Tibial artery (tissue), 4 donors: Measurements from ENCODE around the gene MGA.

Source experiments
- DNase-seq, 2 donors: peaks; one replicate each; pipeline ENCODE4 v3.0.0-alpha.2; 2019
- H3K27ac ChIP-seq, 2 donors: fragments of 200-600 bp; sonication (generic) in 1 of 2; 1 replicate in 1 of 2; 2 replicates in 1 of 2; pipeline ENCODE4 v1.5.1; 2018 to 2019; ENCODE audit warnings: mild to moderate bottlenecking in 1 of 2
- H3K27me3 ChIP-seq, 2 donors: fragments of 200-600 bp; sonication (generic) in 1 of 2; one replicate each; pipeline versions ENCODE4 v1.5.1 to v1.6.0; 2016 to 2019
- H3K36me3 ChIP-seq, 3 donors: fragments of 200-600 bp; sonication (generic) in 2 of 3; one replicate each; pipeline ENCODE4 v1.5.1; 2016 to 2019; ENCODE audit warnings: mild to moderate bottlenecking in 2 of 3
- H3K4me1 ChIP-seq, 4 donors: fragments of 200-600 bp; sonication (generic) in 2 of 4; 1 replicate in 3 of 4; 2 replicates in 1 of 4; pipeline ENCODE4 v1.5.1; 2016 to 2019
- H3K4me3 ChIP-seq, 2 donors: fragments of 200-600 bp; sonication (generic) in 1 of 2; 1 replicate in 1 of 2; 2 replicates in 1 of 2; pipeline ENCODE4 v1.5.1; 2018 to 2019; ENCODE audit warnings: mild to moderate bottlenecking in 2 of 2
- H3K9me3 ChIP-seq, 3 donors: fragments of 200-600 bp; sonication (generic) in 1 of 3; one replicate each; pipeline ENCODE4 v1.5.1; 2016 to 2019
- CTCF ChIP-seq, 2 experiments: fragments of 200-600 bp in 1 of 2; fragments of 450-650 bp in 1 of 2; IDR thresholded peaks; one replicate each; pipeline ENCODE4 v1.5.1; 2017 to 2019; ENCODE audit warnings: antibody characterized with exemption in 2 of 2, mild to moderate bottlenecking in 1 of 2, moderate library complexity in 1 of 2
- intact Hi-C: fragments of 100-400 bp; cut with DNase I; formaldehyde crosslinking; loops from one replicate; pipeline ENCODE4 v1.15.0; 2023; ENCODE audit warnings: low total_unique reads

MGA gene

GRCh38 chr15:41813426-41813825, 153.2 kb downstream of the MGA start:
- no peaks in the 10 kb centered on the region for H3K27me3 ChIP-seq

DNA sequence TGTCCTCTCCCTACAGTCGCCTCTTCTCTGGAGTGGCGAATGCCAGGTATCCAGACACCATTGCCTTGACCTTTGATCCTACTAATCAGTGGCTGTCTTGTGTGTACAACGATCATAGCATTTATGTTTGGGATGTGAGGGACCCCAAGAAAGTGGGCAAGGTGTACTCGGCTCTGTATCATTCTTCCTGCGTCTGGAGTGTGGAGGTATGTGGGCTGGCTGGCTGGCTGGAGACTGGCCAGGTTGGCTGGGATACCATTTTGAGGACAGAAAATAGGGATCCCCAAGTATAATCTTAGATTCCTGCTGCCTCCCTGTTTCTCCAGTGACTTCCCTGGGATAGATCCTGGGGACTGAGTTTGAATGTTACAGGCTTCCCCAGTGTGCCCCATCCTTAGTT, 154.3 kb downstream of the MGA start:
- no peaks in the 10 kb centered on the region for H3K27me3 ChIP-seq
- intact Hi-C loops: loop anchor here (10.0 kb wide), 1 partner anchor 220 kb away; no protein-coding TSS in a partner anchor

More at GRCh38 chr15:41813426-41813825, 153.2 kb downstream of the MGA start:
- Histone ChIP-seq H3K36me3 (peaks cover 24 to 68% (median 55%) of the 10 kb centered on the region in 3 donors), H3K4me1 (no peaks in the 10 kb centered on the region), H3K9me3 (no peaks in the 10 kb centered on the region), H3K27ac (no peak overlapping the region), H3K4me3 (no peak overlapping the region)
- no peak for DNase-seq
- intact Hi-C loops: loop anchor here (10.0 kb wide), 1 partner anchor 219 kb away; no protein-coding TSS in a partner anchor
- no peak for TF ChIP-seq CTCF (IDR thresholded peaks at IDR 0.05)

GRCh38 chr15:41816788-41817187, 156.6 kb downstream of the MGA start:
- no peak for DNase-seq
- H3K27ac ChIP-seq: no peak overlapping the region
- TF ChIP-seq CTCF (IDR thresholded peaks at IDR 0.05): no peak
- H3K4me1 ChIP-seq: no peaks in the 10 kb centered on the region
- no peak overlapping the region for H3K4me3 ChIP-seq
- H3K9me3 ChIP-seq: no peaks in the 10 kb centered on the region
- no peaks in the 10 kb centered on the region for H3K27me3 ChIP-seq
- intact Hi-C loops: loop anchor here (10.0 kb wide), 1 partner anchor 222 kb away; no protein-coding TSS in a partner anchor
- peaks cover 44 to 99% (median 77%) of the 10 kb centered on the region in 3 donors for H3K36me3 ChIP-seq

More for the DNA sequence above, 154.3 kb downstream of the MGA start:
- no peak for TF ChIP-seq CTCF (IDR thresholded peaks at IDR 0.05)
- Histone ChIP-seq H3K9me3 (no peaks in the 10 kb centered on the region), H3K27ac (no peak overlapping the region), H3K4me3 (no peak overlapping the region), H3K36me3 (peaks cover 35 to 79% (median 65%) of the 10 kb centered on the region in 3 donors), H3K4me1 (no peaks in the 10 kb centered on the region)
- no peak for DNase-seq

- Histone ChIP-seq H3K4me3 (no peak overlapping the region), H3K4me1 (no peaks in the 10 kb centered on the region), H3K27me3 (no peaks in the 10 kb centered on the region), H3K9me3 (no peaks in the 10 kb centered on the region), H3K36me3 (peaks cover 50 to 99% (median 78%) of the 10 kb centered on the region in 3 donors), H3K27ac (no peak overlapping the region)
- no peak for TF ChIP-seq CTCF (IDR thresholded peaks at IDR 0.05)
- intact Hi-C loops: loop anchor here (10.0 kb wide), 1 partner anchor 223 kb away; no protein-coding TSS in a partner anchor
- DNase-seq: no peak
Measured at GRCh38 chr15:41817327-41817726, 157.1 kb downstream of the MGA start.

GRCh38 chr15:41817781-41818180, 157.6 kb downstream of the MGA start:
- H3K27ac ChIP-seq: no peak overlapping the region
- no peak for TF ChIP-seq CTCF (IDR thresholded peaks at IDR 0.05)

More at GRCh38 chr15:41817781-41818180, 157.6 kb downstream of the MGA start:
- no peaks in the 10 kb centered on the region for H3K9me3 ChIP-seq
- H3K27me3 ChIP-seq: no peaks in the 10 kb centered on the region
- H3K4me1 ChIP-seq: no peaks in the 10 kb centered on the region
- no peak for DNase-seq
- peaks cover 53 to 99% (median 78%) of the 10 kb centered on the region in 3 donors for H3K36me3 ChIP-seq
- intact Hi-C loops: loop anchor here (10.0 kb wide), 1 partner anchor 223 kb away; no protein-coding TSS in a partner anchor
- H3K4me3 ChIP-seq: no peak overlapping the region
